SHP77 (cell line): ENCODE results near the gene KRTAP4-9.
"Not testable (repeated sequence)": the region's sequence is repeated elsewhere in the genome, so short reads cannot be mapped to it uniquely, and the experiment has no call there.

ENCODE experiments used
- DNase-seq, 2 experiments: peaks; one replicate each; lab custom pipeline; 2025; lab: John Stamatoyannopoulos, UW

Gene KRTAP4-9

DNA sequence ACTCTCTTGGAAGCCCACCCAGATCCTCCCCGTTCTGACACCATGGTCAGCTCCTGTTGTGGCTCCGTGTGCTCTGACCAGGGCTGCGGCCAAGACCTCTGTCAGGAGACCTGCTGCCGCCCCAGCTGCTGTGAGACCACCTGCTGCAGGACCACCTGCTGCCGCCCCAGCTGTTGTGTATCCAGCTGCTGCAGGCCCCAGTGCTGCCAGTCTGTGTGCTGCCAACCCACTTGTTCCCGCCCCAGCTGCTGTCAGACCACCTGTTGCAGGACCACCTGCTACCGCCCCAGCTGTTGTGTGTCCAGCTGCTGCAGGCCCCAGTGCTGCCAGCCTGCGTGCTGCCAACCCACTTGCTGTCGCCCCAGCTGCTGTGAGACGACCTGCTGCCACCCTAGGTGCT lies at the start of gene KRTAP4-9:
Gene KRTAP4-9, plus strand, starts transcription at position 43 of the 400 bp plus-strand sequence. Its CDS starts 0 bp downstream, at position 43.
- DNase-seq, result not testable (repeated sequence)

DNA sequence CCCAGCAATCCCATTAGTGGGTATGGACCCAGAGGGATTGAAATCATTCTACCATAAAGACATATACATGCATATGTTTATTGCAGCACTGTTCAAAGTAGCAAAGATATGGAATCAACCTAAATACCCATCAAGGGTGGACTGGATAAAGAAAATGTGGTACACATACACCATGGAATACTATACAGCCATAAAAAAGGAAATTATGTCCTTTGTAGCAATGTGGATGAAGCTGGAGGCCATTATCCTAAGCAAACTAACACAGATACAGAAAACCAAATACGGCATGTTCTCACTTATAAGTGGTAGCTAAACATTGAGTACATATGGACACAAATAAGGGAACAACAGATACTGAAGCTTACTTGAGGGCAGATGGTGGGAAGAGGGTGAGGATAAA lies 47.6 kb upstream of the KRTAP4-9 start:
- no peak for DNase-seq

DNA sequence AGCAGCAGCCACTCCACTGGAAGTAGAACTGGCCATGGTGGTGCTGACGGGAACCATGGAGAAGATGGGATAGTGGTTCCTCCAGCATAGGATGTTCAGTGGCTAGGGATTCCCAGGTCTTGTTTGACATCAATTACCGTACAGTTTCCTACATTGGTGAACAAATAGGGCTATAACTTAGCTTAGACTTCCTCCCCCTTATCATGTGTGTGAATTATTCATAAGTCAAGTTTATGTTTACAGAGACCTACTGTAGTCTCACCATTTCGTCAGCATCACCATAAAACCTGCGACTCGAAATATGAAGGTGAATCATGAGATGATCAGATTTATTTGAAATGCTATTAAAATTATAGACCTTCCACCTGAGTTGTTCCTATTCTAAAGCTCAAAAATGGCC lies 46.4 kb upstream of the KRTAP4-9 start:
- no peak for DNase-seq

- DNase-seq, result not testable (repeated sequence)
Observed at GRCh38 chr17:41059276-41060051, 45.7 kb upstream of the KRTAP4-9 start.

DNA sequence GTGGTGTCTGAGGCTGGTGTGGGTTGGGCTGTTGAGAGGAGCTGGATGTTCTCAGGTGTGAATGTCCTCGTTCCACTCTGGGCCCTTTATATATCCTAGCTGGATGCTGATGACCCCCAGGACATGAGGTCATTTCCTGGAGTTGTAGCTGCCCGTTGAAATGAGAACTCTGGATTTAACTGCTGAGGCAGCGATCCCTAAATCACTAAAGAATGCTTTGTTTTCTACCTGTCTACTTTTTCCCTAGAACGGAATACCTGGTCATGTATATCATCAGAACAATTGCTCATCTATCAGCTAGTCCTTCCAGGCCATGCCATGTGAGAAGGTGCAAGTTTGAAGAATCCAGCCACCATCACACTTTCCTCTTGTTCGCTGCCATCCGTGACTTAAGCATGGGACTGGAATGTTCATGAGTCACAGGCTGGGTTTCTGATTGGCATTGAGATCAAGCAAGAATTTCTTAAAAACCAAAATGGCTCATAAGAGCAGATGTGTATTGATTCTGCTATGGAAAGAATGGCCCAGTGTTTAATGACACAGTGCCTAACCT lies 45.1 kb upstream of the KRTAP4-9 start, which contains the start of gene KRTAP2-3:
Gene KRTAP2-3, minus strand, starts transcription at position 63 of the 553 bp plus-strand sequence. CDS start 64 bp downstream, outside the sequence.
- no peak for DNase-seq

DNA sequence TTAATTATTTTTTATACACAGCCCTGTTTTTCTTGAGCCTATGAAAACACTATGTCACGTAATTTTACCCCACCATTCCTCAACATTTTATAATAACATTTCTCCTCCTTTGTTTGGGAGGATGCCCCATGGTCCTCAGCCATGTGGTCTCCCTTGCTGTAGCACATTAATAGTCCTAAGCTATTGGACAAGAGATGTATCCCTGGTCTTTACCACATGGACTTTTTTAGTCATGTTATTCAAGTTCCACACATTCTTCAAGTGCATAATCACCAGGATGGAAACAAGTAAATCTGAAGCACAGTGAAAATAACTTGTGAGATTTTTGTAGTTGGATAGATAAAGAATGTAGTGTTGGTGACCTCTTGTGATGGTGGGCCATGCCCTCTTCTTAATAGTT lies 43.2 kb upstream of the KRTAP4-9 start:
- DNase-seq, result no peak

DNA sequence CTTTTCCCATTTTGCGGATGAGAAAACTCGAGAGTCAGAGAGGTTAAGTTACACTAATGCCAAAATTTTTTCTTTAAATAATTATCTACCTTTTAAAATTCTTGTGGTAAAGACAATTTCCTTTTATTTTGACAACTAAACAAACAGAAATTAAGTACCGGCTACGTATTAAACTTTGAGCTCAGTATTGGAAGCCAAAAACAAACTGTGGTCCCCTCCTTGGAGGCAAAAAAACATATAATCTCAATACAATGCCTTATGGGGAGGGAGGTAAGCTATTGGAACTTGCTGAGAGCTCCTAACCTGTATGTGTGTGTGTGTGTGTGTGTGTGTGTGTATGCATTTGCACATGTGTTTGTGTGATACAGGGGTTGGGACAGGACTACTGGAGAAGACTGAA lies 41.7 kb upstream of the KRTAP4-9 start:
- no peak for DNase-seq

GRCh38 chr17:41064301-41064700 lies 40.9 kb upstream of the KRTAP4-9 start:
- no peak for DNase-seq

- not testable (repeated sequence) for DNase-seq
Observed at GRCh38 chr17:41065016-41065689, 40.0 kb upstream of the KRTAP4-9 start.

DNA sequence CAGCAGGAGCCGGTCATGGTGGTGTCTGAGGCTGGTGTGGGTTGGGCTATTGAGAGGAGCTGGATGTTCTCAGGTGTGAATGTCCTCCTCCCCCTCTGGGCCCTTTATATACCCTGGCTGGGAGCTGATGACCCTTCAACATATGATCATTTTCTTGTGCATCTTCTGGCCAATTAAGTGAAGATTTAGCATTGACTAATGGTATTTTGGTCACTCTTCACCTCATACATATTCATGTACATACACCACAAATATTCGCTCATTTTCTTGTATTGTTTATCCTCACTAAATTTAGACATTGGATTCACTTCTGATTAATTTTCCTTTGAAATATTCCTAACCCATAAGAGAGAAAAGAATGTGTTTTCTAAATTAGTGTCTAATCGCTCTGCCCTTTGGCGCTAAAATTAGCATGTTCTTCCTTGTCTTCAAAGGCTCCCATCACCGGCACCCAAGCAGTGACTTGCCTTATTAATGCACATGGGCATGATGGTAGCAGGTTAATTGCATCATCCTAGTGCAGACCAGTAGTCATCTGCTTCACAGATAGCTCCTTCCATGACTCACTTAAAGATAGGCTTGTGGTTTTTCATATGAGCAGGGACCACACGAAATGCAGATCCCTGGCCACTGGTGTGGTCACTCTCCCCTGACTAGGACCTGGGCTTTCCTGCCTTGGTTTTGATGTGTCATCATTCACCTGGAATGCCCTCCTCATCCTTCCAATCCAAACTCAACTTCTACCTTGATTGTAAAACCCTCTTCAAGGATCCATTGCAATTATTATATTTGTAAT lies 39.2 kb upstream of the KRTAP4-9 start, which contains the start of gene KRTAP2-4:
Gene KRTAP2-4, minus strand, starts transcription at position 51 of the 796 bp plus-strand sequence. Its CDS starts 34 bp downstream, at position 17.
- DNase-seq, result no peak

DNA sequence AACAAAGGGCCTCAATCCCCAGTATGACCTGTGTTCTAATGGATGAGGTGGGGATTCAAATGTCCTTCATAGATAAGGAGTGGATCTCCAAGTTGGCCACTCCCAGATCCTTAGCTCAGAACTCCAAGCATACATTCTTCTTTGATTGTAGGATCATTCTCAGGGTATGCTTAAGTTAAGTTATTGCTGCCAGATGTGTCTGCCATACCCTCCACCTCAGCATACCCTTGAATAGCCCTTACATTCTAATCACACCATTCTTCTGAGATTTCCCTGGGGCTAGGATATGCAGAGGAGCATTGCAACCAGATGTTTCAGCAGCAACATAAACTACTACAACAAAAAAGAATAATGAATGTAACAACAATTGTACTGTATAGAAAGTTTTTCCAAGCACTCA lies 37.9 kb upstream of the KRTAP4-9 start:
- no peak for DNase-seq

DNA sequence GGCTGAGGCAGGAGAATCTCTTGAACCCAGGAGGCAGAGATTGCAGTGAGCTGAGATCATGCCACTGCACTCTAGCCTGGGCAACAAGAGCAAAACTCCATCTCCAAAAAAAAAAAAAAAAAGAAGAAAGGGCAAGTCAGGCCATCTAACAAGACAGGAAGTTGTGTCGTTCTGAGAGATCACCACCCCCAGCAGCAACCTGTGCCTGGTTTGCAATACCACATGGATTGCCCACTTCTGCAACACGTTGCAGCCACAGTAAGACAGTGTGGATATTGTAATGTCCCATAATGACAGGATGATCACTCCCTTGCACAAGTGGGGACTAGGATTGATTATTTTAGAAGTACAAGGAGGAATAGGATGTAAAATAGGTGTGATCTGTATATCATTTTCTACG lies 36.2 kb upstream of the KRTAP4-9 start:
- DNase-seq, result no peak

- no peak for DNase-seq
Observed at GRCh38 chr17:41071606-41072360, 33.4 kb upstream of the KRTAP4-9 start.

DNA sequence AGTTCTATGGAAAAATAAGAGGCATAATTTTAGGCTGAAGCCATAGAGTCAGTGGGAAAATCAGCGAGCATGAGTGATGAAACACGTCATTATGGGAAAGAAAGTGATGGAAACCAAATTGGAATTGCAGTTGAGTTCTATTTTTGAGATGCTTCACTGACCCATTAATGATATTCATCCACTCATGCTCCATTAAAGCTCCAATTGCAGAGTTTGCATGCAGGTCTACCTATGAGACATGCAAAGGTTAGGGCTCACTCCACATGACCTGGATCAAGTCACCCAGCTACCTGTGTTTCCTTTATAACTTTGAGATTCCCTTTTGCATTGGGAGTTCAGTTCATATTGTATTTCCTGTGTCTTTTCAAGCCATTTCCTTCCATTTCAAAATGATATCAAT lies 31.5 kb upstream of the KRTAP4-9 start:
- DNase-seq, result no peak

- DNase-seq, result no peak
Observed at GRCh38 chr17:41076788-41077187, 28.4 kb upstream of the KRTAP4-9 start.

GRCh38 chr17:41082626-41083025 lies 22.6 kb upstream of the KRTAP4-9 start:
- DNase-seq, result no peak

GRCh38 chr17:41083427-41083826 lies 21.8 kb upstream of the KRTAP4-9 start:
- not testable (repeated sequence) for DNase-seq

DNA sequence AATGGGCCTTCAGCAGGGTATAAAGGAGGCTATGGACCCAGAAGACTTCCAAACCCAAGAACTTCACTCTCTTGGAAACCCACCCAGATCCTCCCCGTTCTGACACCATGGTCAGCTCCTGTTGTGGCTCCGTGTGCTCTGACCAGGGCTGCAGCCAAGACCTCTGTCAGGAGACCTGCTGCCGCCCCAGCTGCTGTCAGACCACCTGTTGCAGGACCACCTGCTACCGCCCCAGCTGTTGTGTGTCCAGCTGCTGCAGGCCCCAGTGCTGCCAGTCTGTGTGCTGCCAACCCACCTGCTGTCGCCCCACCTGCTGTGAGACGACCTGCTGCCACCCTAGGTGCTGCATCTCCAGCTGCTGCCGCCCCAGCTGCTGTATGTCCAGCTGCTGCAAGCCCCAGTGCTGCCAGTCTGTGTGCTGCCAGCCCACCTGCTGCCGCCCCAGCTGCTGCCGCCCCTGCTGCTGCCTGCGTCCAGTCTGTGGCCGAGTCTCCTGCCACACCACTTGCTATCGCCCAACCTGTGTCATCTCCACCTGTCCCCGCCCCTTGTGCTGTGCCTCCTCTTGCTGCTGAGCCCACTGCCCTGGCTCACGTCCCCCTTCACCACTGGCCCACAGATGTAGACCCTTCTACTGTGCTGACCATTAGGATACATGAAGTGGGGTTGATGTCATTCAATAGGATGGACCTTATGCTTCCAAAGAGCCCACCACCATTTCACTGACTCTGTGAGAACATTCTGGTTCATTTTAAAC lies 20.9 kb upstream of the KRTAP4-9 start, which contains the start of gene KRTAP4-7:
Gene KRTAP4-7, plus strand, starts transcription at position 51 of the 757 bp plus-strand sequence. Its CDS starts 57 bp downstream, at position 108.
- DNase-seq, result not testable (repeated sequence)

- not testable (repeated sequence) for DNase-seq
Observed at GRCh38 chr17:41088760-41089352, 16.3 kb upstream of the KRTAP4-9 start.

DNA sequence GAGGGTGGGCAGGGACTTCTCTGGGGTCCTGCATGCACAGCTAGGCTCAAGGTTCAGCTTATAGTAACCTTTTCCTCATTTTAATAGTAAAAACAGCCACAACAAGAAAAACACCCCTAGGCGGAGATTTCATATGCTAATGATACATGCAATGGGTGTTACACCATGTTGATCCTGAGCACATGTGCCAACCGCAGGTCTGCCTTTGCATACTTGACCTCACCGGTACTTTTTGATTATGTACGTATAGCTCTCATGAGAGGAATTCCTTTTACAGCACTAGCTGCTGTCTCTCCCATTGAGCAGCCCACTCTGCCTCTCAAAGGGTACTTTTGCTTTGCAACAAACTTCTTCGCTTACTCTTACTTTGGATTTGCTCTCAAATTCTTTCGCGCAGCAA lies 9.1 kb upstream of the KRTAP4-9 start:
- no peak for DNase-seq
